GM19468 (cell line): ENCODE data around the gene UBR1.
A peak's percentile ranks its signal among the peaks of the same experiment; 100 is the strongest.
"Not testable (repeated sequence)": the region's sequence is repeated elsewhere in the genome, so short reads cannot be mapped to it uniquely, and the experiment has no call there.

Experiments used
- ATAC-seq: cut with Tn5 transposase; IDR thresholded peaks from one replicate; pipeline ENCODE4 v1.9.1; 2021; ENCODE audit warnings: mild to moderate bottlenecking, moderate library complexity, moderate number of reproducible peaks; ENCODE audit not compliant: unreplicated experiment; ENCODE audit errors: extremely low read depth

The UBR1 gene

DNA sequence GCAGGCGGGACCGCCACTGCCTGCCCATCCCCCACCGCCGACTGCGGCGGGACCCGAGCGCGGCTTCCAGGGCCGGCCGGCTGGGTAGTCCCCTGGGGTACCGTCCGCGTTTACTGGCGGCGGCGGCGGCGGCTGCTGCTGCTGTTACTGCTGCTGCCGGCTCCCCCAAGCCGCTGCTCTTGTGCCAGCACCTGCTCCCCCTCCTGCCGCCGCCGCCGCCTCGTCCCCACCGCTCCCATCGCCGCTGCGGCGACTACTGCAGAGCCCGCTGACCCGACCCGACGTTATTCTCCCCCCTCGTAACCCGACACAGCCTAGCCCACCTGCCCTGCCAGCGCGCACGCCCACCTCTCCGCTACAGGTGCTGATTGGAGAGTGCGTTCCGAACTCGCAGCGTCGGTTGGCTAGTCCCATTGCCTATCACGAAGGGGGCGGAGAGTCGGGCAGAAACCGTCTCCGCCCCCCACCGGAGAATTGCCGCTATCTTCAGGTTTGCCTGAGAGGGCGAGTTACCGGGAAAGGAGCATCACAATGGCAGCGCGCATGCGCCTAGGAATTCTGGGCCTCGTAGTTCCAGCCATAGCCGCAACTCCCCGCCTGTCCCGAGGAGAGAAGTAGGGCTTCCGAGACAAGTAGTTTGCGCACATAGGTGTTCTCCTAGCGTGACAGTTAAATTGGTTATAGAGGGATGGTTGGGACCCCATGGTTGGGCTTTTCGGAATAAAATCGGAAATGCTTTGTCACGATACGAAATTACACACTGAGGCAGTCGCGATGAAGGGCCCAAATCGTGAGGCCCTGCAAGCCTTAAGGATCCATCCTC, 185.1 kb downstream of the UBR1 start, which contains the start of gene TTBK2:
TTBK2 (minus strand) TSS at position 260 of the 823 bp plus-strand sequence. CDS start 42,161 bp downstream, outside the sequence.
- ATAC-seq: peak; percentile 70

DNA sequence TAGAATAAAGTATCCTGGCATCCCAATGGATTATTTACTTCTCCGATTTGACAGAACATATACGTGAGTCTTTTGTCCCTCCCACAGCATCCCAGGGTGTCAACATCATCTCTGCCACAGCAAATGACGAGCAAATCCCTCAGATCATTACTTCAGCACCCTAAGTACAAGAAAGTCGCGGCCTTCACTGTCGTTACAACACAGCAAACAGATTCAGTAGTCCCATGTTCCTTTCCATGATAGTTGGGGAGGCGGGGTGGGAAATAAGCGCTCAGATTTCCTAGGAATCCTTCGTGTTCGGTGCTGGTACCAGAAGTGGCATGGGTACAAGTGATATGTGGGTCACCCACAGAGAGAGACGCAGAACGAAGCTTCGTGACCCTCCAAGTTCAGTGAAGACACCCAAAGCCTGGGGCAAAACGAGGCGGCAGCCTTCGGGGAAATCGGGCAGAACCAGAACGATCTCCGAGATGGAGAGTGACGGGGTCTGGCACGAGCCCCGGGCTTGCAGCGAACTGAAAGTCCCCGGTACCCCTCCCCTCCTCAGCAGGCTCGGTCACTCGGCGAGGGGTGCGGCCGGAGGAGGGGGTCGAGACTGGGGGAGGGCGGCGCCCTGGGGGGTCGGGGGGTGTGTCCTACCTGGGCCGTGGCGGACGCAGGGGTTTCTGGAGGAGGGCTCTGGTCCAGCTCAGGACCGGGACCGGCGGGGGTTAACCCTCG, 185.9 kb downstream of the UBR1 start:
- ATAC-seq: no peak

- no peak for ATAC-seq
These were observed 186.5 kb downstream of the UBR1 start for GRCh38 chr15:42919308-42919707.

- no peak for ATAC-seq
These were observed 187.8 kb downstream of the UBR1 start for GRCh38 chr15:42918047-42918446.

DNA sequence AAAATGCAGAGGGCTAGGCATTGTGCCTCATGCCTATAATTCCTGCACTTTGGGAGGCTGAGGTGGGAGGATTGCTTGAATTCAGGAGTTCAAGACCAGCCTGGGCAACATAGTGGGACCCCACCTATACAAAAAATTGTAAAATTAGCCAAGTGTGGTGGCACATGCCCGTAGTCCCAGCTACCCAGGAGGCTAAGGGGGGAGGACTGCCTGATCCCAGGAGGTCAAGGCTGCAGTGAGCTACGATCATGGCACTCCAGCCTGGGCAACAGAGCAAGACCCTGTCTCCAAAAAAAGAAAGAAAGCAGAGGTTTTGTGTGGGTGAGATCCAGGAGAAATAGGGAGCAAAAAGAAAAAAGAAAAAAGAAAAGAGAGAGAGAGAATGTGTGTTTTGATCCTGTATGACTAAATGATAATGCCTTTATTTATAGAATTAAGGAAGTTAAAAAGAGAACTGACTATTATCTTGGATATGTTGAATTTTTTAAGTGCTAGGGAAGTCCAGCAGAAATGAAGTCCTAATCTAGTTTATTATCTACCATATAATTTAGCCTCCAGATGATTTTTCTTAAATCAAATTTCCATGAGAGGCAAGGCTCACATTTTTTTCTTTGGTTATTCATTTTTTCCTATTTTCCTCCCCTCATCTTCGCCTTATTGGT, 190.1 kb downstream of the UBR1 start:
- ATAC-seq: no peak

GRCh38 chr15:42914728-42915497, 190.9 kb downstream of the UBR1 start:
- ATAC-seq: no peak

GRCh38 chr15:42911058-42911592, 194.7 kb downstream of the UBR1 start:
- no peak for ATAC-seq

DNA sequence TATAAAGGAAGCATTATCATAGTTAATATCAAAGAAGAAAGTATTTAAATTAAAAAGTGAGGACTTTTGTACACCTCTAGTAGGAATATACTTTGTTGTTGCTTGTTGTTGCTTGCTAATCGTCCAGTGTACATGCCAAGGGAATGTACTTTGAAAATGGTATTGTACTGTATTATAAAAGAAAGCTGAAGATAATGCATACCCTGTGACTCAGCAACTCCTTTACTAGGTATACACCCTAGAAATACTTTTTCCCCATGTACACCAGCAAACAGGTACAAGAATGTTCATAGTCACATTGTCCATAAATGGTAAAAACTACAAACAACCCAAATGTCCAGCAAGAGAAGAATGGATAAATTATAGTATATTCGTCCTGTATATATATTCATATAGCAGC, 197.3 kb downstream of the UBR1 start:
- no peak for ATAC-seq

DNA sequence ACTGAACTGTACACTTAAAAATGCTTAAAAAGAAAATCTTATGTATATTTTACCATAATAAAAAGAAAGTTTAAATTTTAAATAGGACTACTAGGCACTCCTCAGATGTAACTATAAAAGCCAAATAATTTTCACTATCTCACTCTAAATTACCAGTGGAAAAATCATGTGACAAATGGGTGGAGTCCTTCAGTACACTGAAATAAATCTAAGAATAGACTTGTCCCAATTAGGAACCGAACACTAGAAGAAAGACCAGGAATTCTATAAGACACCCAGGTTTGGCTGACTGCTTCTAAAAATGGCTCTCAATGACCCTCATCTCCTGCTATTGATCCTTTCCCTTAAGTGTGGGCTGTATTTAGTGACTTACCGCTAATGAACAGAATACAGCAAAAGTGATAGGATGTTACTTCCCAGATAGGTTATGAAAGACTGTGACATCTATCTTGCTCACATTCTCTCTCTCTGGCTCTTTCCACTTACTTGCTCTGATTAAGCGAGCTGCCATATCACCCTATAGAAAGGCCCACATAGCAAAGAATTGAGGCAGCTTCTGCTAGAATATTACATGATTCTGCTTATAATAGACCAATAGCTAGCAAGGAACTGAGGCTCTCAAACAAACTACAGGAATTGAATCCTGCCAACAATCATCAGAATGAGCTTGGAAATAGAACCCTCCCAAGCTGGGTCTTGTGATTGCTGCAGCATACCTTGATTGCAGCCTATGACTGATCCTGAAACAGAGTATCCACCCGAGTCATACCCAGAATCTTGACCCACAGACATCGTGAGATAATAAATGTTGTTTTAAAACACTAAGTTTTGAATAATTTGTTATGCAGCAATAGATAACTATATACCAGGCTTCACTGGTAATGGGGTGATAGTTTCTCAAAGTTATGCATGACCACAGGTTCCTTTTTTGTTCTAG, 202.2 kb downstream of the UBR1 start:
- no peak for ATAC-seq

DNA sequence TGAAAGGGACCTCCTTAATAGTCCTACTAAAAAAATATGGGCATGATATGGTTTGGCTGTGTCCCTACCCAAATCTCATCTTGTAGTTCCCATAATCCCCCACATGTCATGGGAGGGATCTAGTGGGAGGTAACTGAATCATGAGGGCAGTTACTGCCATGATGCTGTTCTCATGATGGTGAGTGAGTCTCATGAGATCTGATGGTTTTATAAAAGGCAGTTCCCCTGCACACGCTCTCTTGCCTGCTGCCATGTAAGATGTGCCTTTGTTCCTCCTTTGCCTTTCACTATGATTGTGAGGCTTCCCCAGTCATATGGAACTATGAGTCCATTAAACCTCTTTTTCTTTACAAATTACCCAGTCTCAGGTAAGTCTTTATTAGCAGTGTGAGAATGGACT, 211.9 kb downstream of the UBR1 start:
- ATAC-seq: not testable (repeated sequence)
